ENCODE data around the gene CAMK1G. TPM values are rescaled to one million over a fixed set of nuclear protein-coding genes. Genes with fewer than 3 reads are reported as not detected.

CAMK1G gene
- total and polyA plus RNA-seq, 10 of the 15 experiments (the other 5 are each of a cell fraction or from before 2014, with no cell fraction given) = 0.18 to 0.20 TPM; not detected in 8

DNA sequence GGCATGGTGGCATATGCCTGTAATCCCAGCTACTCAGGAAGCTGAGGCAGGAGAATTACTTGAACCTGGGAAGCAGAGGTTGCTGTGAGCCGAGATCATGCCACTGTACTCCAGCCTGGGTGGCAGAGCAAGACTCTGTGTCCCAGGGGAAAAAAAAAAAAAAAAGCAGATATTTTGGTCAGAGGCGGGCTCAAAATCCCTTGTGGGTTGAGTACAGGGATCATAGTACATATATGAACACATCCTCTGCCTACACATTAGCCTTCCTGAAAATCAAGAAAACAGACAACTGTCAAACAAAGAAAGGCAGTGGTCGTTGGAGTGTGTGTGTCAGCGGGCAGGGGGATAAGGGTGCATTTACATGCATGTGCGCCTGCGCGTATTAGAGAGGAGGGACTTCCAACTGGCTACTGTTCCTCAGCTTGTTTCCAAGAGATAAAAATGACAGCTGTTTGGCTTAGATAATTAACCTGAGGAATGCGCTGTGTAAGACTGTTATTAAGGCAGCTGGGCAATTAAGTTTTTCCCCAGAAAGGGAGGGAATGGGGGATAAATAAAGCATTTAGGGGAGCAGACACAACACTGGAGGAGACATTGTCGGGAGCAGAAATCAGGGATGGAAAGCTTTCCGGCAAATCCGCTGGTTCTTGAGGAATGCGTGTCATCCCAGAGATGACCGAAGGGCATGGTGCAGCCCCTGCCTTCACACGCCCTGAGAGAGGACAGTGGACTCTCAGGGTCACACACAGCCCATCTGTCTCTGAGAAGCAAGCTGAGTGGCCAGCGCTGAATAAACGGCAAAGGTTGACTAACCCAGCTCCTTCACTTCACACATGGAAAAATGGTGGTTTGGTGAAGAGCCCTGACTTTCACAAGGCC lies 62.3 kb downstream of the CAMK1G start (continued):
- TF ChIP-seq ASH2L (IDR thresholded peaks at IDR 0.05; ENCODE audit: borderline replicate concordance, low read depth) (no peak), BACH1 (IDR thresholded peaks at IDR 0.05; ENCODE audit: borderline replicate concordance) (no peak), RAD21 (IDR thresholded peaks at IDR 0.05; ENCODE audit: insufficient read depth, low read depth, low read length) (no peak), SUZ12 (IDR thresholded peaks at IDR 0.05; ENCODE audit: unreplicated experiment) (no peak), SP1 (IDR thresholded peaks at IDR 0.05; ENCODE audit: low read depth, low read length) (no peak), ZNF217 (IDR thresholded peaks at IDR 0.05) (no peak), GABPA (IDR thresholded peaks at IDR 0.05; ENCODE audit: low read depth) (no peak), PML (IDR thresholded peaks at IDR 0.05; ENCODE audit: low read length) (no peak), MTA3 (IDR thresholded peaks at IDR 0.05; ENCODE audit: borderline replicate concordance, low read length) (no peak), SREBF2 (IDR thresholded peaks at IDR 0.05; ENCODE audit: low read length) (no peak), HCFC1 (IDR thresholded peaks at IDR 0.05; ENCODE audit: low read length) (no peak)
- TF ChIP-seq, protein P1, sequence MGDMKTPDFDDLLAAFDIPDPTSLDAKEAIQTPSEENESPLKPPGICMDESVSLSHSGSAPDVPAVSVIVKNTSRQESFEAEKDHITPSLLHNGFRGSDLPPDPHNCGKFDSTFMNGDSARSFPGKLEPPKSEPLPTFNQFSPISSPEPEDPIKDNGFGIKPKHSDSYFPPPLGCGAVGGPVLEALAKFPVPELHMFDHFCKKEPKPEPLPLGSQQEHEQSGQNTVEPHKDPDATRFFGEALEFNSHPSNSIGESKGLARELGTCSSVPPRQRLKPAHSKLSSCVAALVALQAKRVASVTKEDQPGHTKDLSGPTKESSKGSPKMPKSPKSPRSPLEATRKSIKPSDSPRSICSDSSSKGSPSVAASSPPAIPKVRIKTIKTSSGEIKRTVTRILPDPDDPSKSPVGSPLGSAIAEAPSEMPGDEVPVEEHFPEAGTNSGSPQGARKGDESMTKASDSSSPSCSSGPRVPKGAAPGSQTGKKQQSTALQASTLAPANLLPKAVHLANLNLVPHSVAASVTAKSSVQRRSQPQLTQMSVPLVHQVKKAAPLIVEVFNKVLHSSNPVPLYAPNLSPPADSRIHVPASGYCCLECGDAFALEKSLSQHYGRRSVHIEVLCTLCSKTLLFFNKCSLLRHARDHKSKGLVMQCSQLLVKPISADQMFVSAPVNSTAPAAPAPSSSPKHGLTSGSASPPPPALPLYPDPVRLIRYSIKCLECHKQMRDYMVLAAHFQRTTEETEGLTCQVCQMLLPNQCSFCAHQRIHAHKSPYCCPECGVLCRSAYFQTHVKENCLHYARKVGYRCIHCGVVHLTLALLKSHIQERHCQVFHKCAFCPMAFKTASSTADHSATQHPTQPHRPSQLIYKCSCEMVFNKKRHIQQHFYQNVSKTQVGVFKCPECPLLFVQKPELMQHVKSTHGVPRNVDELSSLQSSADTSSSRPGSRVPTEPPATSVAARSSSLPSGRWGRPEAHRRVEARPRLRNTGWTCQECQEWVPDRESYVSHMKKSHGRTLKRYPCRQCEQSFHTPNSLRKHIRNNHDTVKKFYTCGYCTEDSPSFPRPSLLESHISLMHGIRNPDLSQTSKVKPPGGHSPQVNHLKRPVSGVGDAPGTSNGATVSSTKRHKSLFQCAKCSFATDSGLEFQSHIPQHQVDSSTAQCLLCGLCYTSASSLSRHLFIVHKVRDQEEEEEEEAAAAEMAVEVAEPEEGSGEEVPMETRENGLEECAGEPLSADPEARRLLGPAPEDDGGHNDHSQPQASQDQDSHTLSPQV (IDR thresholded peaks at IDR 0.05) = no peak

All from GM12878 (cell line).